ENCODE data around the gene MYL12B. TPM values are rescaled to one million over a fixed set of nuclear protein-coding genes. Genes with fewer than 3 reads are reported as not detected.

MYL12B gene
- total RNA-seq, 1 experiment from 2014 or later, result 229 TPM

DNA sequence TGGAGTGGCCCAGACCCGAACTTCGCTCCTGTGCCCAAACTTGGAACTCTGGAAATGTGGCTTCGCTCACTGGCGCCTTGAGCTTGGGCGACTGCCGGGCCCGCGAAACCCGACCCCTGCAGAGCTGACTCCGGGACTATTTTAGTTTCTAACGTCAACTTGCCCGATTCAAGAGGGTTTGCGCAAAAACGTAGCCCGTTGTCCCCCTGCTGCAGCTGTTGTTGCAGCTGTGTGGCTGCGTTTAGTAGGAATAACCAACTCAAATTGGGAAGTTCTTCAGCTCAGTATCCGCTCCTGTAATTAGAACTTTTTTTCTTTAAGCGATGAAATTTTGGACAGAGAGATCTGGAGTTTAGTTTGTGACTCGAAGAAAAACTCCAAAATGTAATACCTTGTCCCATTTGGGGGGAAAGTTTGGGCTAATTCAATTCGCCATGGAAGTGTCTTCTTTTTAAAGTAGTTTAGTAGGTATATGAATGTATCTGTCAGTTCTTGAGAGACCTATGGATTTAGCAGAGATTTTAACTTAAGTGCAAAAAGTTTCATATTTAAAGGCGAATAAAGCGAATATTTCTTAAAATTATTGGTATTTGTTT is 13.8 kb upstream of the MYL12B start:
- POLR2A ChIA-PET, result interaction anchor here (0.6 to 9.0 kb wide), 42 partner anchors 9 to 701 kb away, joined by 3 to 250 read pairs (median 9); partner anchors contain the start of genes MYL12B and TGIF1
- Mint-ChIP-seq H3K27ac (ENCODE audit: low read depth, unreplicated experiment) (peak overlapping the region; percentile 100), H3K4me3 (ENCODE audit: unreplicated experiment) (peak overlapping the region; percentile 86), H3K36me3 (ENCODE audit: insufficient read depth, unreplicated experiment) (peaks cover 38% of the 10 kb centered on the region), H3K27me3 (ENCODE audit: insufficient read depth, unreplicated experiment) (no peaks in the 10 kb centered on the region), H3K9me3 (ENCODE audit: unreplicated experiment) (no peaks in the 10 kb centered on the region), H3K4me1 (ENCODE audit: insufficient read depth, unreplicated experiment) (peaks cover 22% of the 10 kb centered on the region)
- TSS peak; percentile 24 for BruUV-seq (replicated peaks)
- CTCF ChIA-PET, result interaction anchor here (0.6 to 6.5 kb wide), 12 partner anchors 8 to 416 kb away, joined by 3 to 71 read pairs (median 4); no protein-coding TSS in a partner anchor
- DNase-seq (ENCODE audit: unreplicated experiment), result no peak
- intact Hi-C loops (cut with micrococcal nuclease), result loop anchor here (5.0 kb wide), 2 partner anchors 301 to 481 kb away; no protein-coding TSS in a partner anchor
- TF ChIP-seq, protein P1, sequence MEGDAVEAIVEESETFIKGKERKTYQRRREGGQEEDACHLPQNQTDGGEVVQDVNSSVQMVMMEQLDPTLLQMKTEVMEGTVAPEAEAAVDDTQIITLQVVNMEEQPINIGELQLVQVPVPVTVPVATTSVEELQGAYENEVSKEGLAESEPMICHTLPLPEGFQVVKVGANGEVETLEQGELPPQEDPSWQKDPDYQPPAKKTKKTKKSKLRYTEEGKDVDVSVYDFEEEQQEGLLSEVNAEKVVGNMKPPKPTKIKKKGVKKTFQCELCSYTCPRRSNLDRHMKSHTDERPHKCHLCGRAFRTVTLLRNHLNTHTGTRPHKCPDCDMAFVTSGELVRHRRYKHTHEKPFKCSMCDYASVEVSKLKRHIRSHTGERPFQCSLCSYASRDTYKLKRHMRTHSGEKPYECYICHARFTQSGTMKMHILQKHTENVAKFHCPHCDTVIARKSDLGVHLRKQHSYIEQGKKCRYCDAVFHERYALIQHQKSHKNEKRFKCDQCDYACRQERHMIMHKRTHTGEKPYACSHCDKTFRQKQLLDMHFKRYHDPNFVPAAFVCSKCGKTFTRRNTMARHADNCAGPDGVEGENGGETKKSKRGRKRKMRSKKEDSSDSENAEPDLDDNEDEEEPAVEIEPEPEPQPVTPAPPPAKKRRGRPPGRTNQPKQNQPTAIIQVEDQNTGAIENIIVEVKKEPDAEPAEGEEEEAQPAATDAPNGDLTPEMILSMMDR (IDR thresholded peaks at IDR 0.05; ENCODE audit: unreplicated experiment), result no peak

DNA sequence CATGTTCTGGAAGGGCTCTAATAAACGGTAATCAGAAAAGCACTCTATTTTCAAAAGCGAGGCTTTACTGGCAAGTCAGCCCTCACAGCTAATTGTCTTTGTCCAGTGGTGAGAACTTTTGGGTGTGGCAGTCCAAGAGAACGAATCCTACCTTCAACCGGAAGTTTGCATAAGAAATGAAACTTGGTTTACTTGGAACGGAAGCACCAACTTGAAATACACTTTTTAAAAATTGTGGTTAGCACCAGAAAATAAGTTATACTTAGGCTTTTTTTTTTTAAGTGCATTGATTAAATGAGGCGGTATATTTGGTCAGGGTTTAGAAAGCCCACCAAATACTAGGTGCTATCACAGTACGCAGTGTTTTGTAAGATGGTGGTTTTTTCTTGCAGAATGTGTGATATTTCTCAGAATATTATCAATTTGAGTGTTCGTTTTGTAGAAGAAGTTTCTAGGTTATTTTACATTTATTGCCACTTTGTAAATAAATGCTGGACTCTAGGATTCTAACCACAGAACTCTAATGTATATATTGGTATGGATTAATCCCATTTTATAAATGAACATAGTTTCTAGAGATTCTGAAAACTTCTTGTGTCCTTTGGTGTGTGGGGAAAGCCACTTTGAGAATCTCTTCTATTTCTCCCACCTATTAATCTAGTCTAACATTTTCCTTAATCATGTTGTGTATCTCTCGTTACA is 13.1 kb upstream of the MYL12B start:
- intact Hi-C loops (cut with micrococcal nuclease), result loop anchor here (5.0 kb wide), 2 partner anchors 302 to 482 kb away; no protein-coding TSS in a partner anchor
- CTCF ChIA-PET, result interaction anchor here (0.8 to 6.5 kb wide), 7 partner anchors 8 to 416 kb away, joined by 3 to 71 read pairs (median 4); no protein-coding TSS in a partner anchor
- BruUV-seq (replicated peaks), result TSS peak; percentile 55
- TF ChIP-seq, protein P1 (IDR thresholded peaks at IDR 0.05; ENCODE audit: unreplicated experiment), result no peak
- Mint-ChIP-seq H3K4me1 (ENCODE audit: insufficient read depth, unreplicated experiment) (peaks cover 22% of the 10 kb centered on the region), H3K27ac (ENCODE audit: low read depth, unreplicated experiment) (peak overlapping the region; percentile 100), H3K27me3 (ENCODE audit: insufficient read depth, unreplicated experiment) (no peaks in the 10 kb centered on the region), H3K36me3 (ENCODE audit: insufficient read depth, unreplicated experiment) (peaks cover 45% of the 10 kb centered on the region), H3K9me3 (ENCODE audit: unreplicated experiment) (no peaks in the 10 kb centered on the region), H3K4me3 (ENCODE audit: unreplicated experiment) (peak overlapping the region; percentile 86)
- POLR2A ChIA-PET, result interaction anchor here (0.6 to 9.0 kb wide), 28 partner anchors 8 to 702 kb away, joined by 3 to 250 read pairs (median 12); partner anchors contain the start of genes MYL12B and TGIF1
- peak; percentile 74 for DNase-seq (ENCODE audit: unreplicated experiment)

- TSS peak; percentile 12 for BruUV-seq (replicated peaks)
- Mint-ChIP-seq H3K27ac (ENCODE audit: low read depth, unreplicated experiment) (peak overlapping the region; percentile 78), H3K9me3 (ENCODE audit: unreplicated experiment) (no peaks in the 10 kb centered on the region), H3K36me3 (ENCODE audit: insufficient read depth, unreplicated experiment) (peaks cover 61% of the 10 kb centered on the region), H3K4me1 (ENCODE audit: insufficient read depth, unreplicated experiment) (peaks cover 20% of the 10 kb centered on the region), H3K27me3 (ENCODE audit: insufficient read depth, unreplicated experiment) (no peaks in the 10 kb centered on the region), H3K4me3 (ENCODE audit: unreplicated experiment) (peak overlapping the region; percentile 86)
- TF ChIP-seq, protein P1 (IDR thresholded peaks at IDR 0.05; ENCODE audit: unreplicated experiment), result no peak
- CTCF ChIA-PET, result interaction anchor here (0.9 to 1.7 kb wide), 5 partner anchors 122 to 416 kb away, joined by 3 to 4 read pairs (median 4); no protein-coding TSS in a partner anchor
- POLR2A ChIA-PET, result interaction anchor here (0.6 to 9.0 kb wide), 17 partner anchors 10 to 416 kb away, joined by 3 to 250 read pairs (median 6); partner anchors contain the start of genes MYL12B and TGIF1
- intact Hi-C loops (cut with micrococcal nuclease), result no loop called here
- peak; percentile 50 for DNase-seq (ENCODE audit: unreplicated experiment)
Observed at GRCh38 chr18:3250237-3251107, 11.5 kb upstream of the MYL12B start.

All from MCF 10A (cell line).